GF-D8 (cell line): ENCODE measurements around the gene ZNF181.

Source experiments
- DNase-seq: peaks from one replicate; lab custom pipeline; 2025; lab: John Stamatoyannopoulos, UW

Gene ZNF181

DNA sequence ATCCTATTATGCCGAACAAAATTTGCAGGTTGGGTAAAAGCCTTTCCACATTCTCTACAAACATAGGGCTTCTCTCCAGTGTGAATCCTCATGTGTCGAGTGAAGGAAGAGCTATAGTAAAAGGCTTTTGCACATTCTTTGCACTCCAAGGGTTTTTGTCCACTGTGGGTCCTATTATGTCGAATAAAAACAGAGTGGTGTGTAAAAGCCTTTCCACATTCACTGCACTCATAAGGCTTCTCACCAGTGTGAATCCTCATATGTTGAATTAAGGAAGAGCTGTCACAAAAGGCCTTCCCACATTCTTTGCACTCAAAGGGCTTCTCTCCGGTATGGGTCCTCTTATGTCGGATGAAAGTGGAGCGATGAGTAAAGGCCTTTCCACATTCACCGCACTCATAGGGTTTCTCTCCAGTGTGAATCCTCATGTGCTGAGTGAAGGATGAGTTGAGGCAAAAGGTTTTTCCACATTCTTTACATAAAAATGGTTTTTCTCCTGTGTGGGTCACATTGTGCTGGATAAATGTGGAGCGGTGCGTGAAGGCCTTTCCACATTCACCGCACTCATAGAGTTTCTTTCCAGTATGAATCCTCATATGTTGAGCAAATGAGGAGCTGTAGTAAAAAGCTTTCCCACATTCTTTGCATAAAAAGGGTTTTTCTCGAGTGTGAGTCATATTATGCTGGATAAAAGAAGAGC is 25.3 kb downstream of the ZNF181 start:
- DNase-seq: no peak

DNA sequence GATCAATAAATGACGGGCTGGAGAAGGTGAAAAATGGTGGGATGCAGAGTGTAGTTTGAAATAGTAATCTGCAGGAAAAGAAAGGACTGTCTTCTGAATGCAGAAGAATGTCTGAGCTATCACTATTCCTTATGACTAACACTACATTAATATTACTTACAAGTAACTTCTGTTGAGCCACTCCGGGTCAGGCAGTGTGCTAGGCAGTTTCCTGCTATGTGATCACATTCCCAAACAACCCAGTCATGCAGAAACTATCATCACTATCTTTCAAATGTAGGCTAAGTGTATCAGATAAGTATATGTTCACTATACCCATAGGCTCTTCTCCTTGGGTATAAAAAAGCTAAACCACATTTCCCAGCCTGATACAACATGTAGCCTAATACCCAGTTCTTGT is 32.3 kb downstream of the ZNF181 start:
- DNase-seq: no peak

DNA sequence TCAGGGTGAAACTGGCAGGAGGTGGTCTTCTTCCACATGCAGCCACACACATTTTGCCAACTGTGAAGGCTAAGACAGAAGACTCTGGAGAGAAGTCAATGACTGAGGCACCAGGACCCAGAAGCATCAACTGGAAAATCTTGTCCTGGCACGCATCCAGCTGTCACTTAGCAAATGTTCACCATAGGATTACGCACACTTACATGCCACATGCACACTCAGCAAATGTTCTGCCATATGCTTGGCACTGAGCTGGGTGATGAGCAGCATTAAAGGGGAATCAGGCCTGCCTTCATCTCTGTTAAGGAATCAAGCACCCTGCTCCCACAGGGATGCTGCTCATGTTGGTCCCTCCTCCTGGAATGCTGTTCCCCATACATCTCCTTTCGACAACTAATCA is 33.9 kb downstream of the ZNF181 start:
- no peak for DNase-seq

DNA sequence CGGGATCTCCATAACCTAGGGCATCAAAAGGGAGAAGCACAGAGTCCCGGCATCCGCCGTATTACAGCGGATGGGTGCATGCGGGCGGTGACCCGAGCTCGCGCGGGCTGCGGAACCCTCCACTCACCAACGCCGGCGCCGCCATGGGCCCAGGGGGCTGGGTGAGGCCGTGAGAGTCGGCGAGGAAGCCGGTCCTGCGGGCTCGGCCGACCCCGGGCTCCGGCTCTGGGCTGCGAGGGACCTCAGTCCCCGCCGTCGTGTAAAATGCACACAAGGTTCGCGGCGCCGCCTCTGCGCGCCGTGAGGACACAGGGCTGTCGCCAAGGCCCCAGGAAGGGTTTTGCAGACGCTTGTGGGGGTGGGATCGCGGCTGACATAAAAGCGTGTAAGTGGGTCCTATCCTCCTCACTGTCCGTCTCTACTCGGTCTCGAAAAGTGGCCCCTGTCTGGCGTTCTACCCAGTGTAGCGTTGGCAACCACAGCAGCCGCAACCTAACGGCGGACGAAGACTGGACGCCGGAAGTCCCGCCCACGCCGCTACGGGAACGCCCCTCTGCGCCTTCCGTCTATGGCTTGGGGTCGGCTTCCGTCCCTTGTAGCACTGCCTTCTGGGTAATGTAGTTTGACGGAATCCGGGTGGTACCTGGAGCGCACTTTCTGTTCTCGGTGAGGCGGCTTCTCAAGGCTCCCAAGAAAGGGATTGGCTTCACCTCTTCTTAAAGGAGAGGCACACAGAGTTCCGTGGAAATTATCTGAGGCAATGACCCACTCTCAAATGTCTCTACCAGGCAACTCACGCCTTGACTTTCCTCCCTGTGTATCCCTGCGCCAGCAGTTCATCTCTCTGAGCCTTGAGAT is 38.9 kb downstream of the ZNF181 start, which contains the start of gene ZNF599:
ZNF599 (minus strand) TSS at position 519 of the 858 bp plus-strand sequence; CDS start at position 145, 374 bp downstream.
- peak; percentile 37 for DNase-seq

DNA sequence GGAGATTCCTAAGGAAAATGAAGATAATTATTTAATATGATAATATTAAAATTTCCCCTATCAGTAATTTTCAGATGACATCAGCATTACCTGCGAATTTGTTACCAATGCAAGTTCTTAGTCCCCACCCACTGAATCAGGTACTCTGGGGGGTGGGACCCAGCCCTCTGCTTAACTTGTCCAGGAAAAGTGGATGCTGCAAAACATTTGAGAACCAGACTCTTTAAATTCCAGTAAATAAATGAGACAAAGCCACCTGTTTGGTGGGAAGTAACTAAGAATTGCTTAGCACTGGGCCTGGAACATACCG is 39.5 kb downstream of the ZNF181 start:
- DNase-seq: no peak

DNA sequence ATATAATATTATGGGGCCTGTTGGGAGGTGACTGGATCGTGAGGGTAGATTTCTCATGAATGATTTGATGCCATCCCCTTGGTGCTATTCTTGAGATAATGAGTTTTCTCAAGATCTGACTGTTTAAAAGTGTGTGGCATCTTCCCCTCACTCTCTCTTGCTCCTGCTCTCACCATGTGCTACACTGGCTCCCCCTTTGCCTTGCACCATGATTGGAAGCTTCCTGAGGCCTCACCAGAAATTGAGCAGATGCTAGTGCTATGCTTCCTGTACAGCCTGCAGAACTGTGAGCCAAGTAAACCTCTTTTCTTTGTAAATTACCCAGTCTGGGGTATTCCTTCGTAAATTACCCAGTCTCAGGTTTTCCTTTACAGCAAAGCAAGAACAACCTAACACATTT is 40.8 kb downstream of the ZNF181 start:
- DNase-seq: no peak

DNA sequence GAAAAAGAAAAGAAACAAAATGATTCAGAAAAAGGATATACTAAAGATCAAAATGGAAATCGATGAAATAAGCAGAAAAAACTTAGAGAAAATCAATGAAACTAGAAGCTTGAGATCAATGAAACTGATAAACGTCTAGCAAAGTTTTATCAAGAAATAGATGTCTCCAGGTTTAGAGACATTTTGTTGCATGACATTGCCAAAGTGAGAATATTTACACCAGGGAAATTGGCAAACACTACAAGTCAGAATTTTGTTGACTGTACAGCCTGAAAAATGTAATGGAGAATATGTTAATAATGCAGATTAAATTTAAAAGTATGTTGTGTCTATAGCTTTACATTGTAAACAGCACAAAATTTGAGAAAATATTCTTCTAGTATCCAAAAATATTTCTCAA is 44.3 kb downstream of the ZNF181 start:
- no peak for DNase-seq

DNA sequence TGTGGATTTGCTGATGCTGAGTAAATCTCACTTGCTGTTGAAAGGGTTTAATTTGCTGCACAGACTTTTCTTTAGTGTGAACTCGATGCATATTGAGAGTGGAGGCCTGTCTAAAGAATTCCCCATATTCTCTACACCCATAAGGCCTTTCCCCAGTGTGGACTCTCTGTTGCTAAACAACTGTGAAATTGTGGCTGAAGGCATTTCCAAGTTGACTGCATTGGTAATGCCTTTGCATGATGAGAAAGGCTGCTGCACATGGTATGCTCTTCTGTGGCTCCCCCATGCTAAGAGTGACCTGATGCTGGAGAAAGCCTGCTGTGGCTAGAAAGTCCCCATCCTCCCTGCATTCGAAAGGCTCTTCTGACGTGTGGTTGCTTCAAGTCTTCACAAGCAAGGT is 45.6 kb downstream of the ZNF181 start:
- no peak for DNase-seq

DNA sequence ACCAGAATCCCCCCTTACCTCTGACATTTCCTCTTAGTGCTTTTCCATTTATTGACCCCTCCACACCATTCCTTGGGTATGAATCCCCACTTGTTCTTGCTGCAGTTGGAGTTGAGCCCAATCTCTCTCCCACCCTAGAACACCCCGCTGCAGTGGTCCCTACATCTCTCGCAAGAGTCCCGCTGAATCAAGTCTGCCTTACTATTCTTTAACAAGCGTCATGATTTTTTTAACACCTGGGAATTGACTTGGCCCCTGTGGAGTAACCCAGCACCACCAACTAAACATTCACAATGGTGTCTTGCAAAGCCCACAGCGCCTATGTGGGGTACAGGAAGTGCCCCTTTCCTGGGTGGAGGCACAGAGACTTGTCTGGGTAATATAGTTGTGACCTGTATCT is 52.2 kb downstream of the ZNF181 start:
- no peak for DNase-seq

DNA sequence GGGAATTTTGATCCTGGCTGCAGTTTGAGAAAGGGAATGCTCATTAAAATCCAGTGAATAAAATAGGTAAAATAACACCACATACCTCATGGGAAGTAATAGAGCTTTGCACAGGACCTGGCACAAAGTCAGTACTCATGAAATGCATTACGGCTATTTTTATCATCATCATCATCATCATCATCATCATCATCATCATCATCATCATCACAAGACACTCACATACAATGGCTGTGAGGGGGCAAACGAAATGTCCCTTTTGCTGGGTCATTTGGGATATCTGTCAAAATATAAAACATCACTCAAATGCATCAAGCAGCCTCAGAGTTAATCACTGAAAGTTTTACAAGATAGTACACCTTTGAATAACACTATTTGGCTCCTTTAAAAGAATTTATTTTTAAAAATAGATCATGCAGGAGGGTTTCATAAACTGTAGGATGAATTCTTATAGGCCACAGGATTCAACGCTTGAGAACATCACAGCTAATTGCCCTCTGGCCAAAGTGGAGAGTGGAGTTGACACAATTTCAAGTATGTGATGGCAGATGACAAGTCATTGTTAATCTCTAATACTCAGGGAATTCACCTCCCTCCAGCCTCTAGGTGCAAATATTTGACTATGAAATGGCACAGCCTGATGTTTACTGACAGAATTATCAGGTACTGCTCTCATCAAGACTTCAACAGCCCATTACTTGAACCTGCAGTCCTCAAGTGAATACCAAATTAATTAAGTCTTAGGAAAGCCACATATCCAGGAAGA is 53.2 kb downstream of the ZNF181 start:
- DNase-seq: no peak

DNA sequence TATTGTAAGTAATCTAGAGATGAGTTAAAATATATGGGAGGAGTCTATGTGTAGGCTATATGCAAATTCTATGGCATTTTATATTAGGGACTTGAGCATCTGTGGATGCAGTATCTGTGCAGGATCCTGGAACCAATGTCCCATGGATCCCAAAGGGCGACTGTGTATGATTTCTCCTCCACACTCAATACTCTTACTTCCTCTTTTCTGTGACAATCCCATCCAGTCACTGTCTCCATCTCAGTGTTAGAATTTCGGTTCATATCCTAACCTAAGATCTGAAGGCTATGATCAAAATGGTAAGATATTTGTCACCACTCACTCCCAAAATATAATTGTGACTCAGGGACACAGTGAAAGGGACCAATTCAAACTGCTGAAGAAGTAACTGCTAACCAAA is 54.0 kb downstream of the ZNF181 start:
- DNase-seq: no peak

DNA sequence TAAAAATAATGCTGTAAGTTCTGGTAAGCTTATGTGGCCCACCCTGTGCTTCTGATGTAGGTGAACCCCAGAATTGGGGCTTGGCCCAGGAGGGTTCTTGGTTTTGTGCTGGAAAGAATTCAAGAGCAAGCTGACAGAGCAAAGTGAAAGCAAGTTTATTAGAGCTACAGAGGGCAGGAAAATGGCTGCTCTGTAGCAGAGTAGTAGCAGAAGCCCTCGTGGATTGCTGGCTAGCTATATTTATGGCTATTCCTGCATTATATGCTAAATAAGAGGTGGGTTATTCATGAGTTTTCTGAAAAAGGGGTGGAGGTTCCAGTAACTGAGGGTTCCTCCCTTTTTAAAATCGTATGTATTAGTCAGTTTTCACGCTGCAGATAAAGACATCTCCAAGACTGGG is 59.5 kb downstream of the ZNF181 start:
- DNase-seq: no peak

DNA sequence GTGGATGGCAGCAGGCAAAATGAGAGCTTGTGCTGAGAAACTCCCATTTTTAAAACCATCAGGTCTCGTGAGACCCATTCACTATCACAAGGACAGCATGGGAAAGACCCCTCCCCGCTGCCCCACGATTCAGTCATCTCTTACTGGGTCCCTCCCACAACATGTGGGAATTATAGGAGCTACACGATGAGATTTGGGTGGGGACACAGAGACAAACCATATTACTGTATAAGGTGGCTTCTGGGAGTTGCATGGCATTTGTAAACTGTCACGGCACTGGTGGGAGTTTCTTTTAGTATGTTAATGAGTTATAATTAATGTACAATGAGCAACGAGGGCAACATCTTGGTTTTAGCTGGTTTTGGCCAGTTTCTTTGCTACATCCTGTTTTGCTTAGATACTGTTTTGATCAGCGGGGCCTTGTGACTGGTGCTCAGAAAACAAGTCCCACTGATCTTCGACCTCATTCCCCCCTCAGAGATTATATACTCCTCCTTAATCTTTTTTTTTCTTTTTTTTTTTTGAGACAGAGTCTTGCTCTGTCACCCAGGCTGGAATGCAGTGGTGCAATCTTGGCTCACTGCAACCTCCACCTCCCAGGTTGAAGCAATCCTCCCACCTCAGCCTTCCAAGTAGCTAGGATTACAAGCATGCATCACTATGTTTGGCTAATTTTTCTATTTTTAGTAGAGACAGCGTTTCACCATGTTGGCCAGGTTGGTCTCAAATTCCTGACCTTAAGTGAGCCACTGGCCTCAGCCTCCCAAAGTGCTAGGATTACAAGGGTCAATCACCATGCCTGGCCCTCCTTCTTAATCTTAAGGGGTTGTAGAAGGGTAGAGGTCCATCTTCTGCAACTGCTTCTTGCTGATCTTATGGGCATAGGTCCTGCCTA is 60.3 kb downstream of the ZNF181 start:
- no peak for DNase-seq
